K562 (cell line): Measurements from ENCODE around the gene TMEM147. TPM values are rescaled to one million over a fixed set of nuclear protein-coding genes. Genes with fewer than 3 reads are reported as not detected.

Experiments
- ATAC-seq: fragments of 200-7000 bp; cut with Tn5 transposase; 3 replicates; pipeline ENCODE4 v1.9.1; 2020; ENCODE audit warnings: moderate library complexity
- BruUV-seq: library from RNA; stranded (reverse); fragments of 400-500 nt; replicated peaks from 2 replicates; lab custom pipeline; 2021; lab: Mats Ljungman, UMichigan
- CTCF ChIA-PET: fragments of 300-600 bp; formaldehyde crosslinking; extraction: SDS; loops from one replicate; lab custom pipeline; 2021; ENCODE audit warnings: low intra/inter-chr PET ratio; lab: Yijun Ruan, JAX
- POLR2A ChIA-PET: fragments of 300-600, 350-650 bp; sonication (Branson Sonifier 250); formaldehyde crosslinking; extraction: SDS; loops from one replicate; lab custom pipeline; 2021; ENCODE audit warnings: antibody characterized with exemption, inconsistent platforms; lab: Yijun Ruan, JAX
- DNase-seq, 4 experiments: peaks; one replicate each; pipeline versions ENCODE4 v3.0.0 to v3.0.0-alpha.2; 2011 to 2018; ENCODE audit warnings: low spot score in 3 of 4, mixed read lengths in 3 of 4; ENCODE audit errors: extremely low read depth in 1 of 4
- FAIRE-seq: peaks from 2 replicates; lab custom pipeline; 2011; peaks lifted over from hg19 to GRCh38; lab: Jason Lieb, UNC
- H2AFZ ChIP-seq: 2 replicates; pipeline ENCODE4 v1.6.0; 2011; ENCODE audit warnings: low read depth, low read length, control low read depth, inconsistent platforms
- H3K27ac ChIP-seq: fragments of 200-600 bp; 3 replicates; pipeline ENCODE4 v1.8.0; 2011; ENCODE audit warnings: low read depth, mild to moderate bottlenecking, control low read depth, inconsistent platforms, low read length, moderate library complexity, mixed read lengths; ENCODE audit errors: extremely low read depth
- H3K27me3 ChIP-seq, 2 experiments: fragments of 300-600 bp in 1 of 2; 2 replicates in 1 of 2; 3 replicates in 1 of 2; pipeline versions ENCODE4 v1.6.0 to v1.8.0; 2011; ENCODE audit warnings: inconsistent platforms in 2 of 2, low read length in 2 of 2, mild to moderate bottlenecking in 1 of 2, mixed read lengths in 1 of 2, moderate library complexity in 1 of 2; ENCODE audit not compliant: control insufficient read depth in 2 of 2, insufficient read depth in 2 of 2
- H3K36me3 ChIP-seq: fragments of 300-600 bp; 3 replicates; pipeline ENCODE4 v1.8.0; 2011; ENCODE audit warnings: mild to moderate bottlenecking, low read length, inconsistent platforms; ENCODE audit not compliant: control insufficient read depth, insufficient read depth
- H3K4me1 ChIP-seq, 2 experiments: fragments of 200-600 bp in 1 of 2; replicated peaks in 1 of 2; 2 replicates in 1 of 2; 3 replicates in 1 of 2; pipeline versions ENCODE4 v1.5.1 to v1.8.0; 2011; ENCODE audit warnings: inconsistent platforms in 2 of 2, low read length in 2 of 2, mild to moderate bottlenecking in 1 of 2, mixed read lengths in 1 of 2, moderate library complexity in 1 of 2; ENCODE audit not compliant: control insufficient read depth in 2 of 2, insufficient read depth in 2 of 2
- H3K4me2 ChIP-seq: 2 replicates; pipeline ENCODE4 v1.6.1; 2011; ENCODE audit warnings: low read length, control low read depth, inconsistent platforms, mixed read lengths; ENCODE audit not compliant: insufficient read depth
- H3K4me3 ChIP-seq: fragments of 200-600 bp; sonication (generic), shearing (Covaris generic); 2 replicates; pipeline ENCODE4 v1.5.1; 2016; ENCODE audit warnings: control low read depth, inconsistent platforms
- H3K79me2 ChIP-seq: fragments of 200-600 bp; 3 replicates; pipeline ENCODE4 v1.8.0; 2011; ENCODE audit warnings: low read length, inconsistent platforms; ENCODE audit not compliant: control insufficient read depth, insufficient read depth
- H3K9ac ChIP-seq, 2 experiments: 2 replicates each; pipeline versions ENCODE4 v1.6.0 to v1.6.1; 2011; ENCODE audit warnings: low read depth in 2 of 2, low read length in 2 of 2, control low read depth in 1 of 2, inconsistent platforms in 1 of 2, mild to moderate bottlenecking in 1 of 2, mixed read lengths in 1 of 2; ENCODE audit not compliant: insufficient read depth in 1 of 2
- H3K9me1 ChIP-seq: one replicate; pipeline ENCODE4 v1.6.0; 2011; ENCODE audit warnings: inconsistent platforms, mild to moderate bottlenecking, low read length, moderate library complexity; ENCODE audit not compliant: control insufficient read depth, insufficient read depth
- H3K9me3 ChIP-seq: replicated peaks from 2 replicates; pipeline ENCODE4 v1.5.1; 2011; ENCODE audit warnings: low read depth, low read length, inconsistent platforms; ENCODE audit not compliant: control insufficient read depth, insufficient read depth
- H4K20me1 ChIP-seq: replicated peaks from 2 replicates; pipeline ENCODE4 v1.6.1; 2011; ENCODE audit warnings: low read length, inconsistent platforms, mixed read lengths; ENCODE audit not compliant: control insufficient read depth, insufficient read depth
- ADNP ChIP-seq: fragments of 200-800 bp; sonication (Bioruptor generic); IDR thresholded peaks from 2 replicates; pipeline ENCODE4 v1.6.1; 2016; ENCODE audit warnings: missing genetic modification characterization, missing compliant biosample characterization
- POLR2G ChIP-seq: fragments of 200-400 bp; formaldehyde crosslinking; IDR thresholded peaks from 2 replicates; pipeline ENCODE4 v1.6.1; 2017; ENCODE audit warnings: low read depth, mild to moderate bottlenecking, antibody characterized with exemption, low read length, moderate library complexity
- PTBP1 ChIP-seq: fragments of 200-400 bp; formaldehyde crosslinking; IDR thresholded peaks from 2 replicates; pipeline ENCODE4 v1.6.1; 2017; ENCODE audit warnings: low read depth, low read length
- WGBS: fragments of 100-300 bp; shearing (Covaris generic); methylation state at CpG from one replicate; pipeline ENCODE4 v1.1.6; 2016; ENCODE audit warnings: low coverage, mixed read lengths; ENCODE audit not compliant: insufficient coverage; ENCODE audit errors: missing lambda C conversion rate; 5-methylcytosine and 5-hydroxymethylcytosine counted together
- in situ Hi-C: fragments of 300-500 bp; cut with MboI; formaldehyde crosslinking; loops from 4 replicates; pipeline ENCODE4 v1.15.0; 2018; ENCODE audit warnings: inconsistent platforms, mixed read lengths
- intact Hi-C: fragments of 100-400 bp; cut with micrococcal nuclease; formaldehyde crosslinking; loops from 2 replicates; pipeline ENCODE4 v1.14.2; 2022
- polyA plus RNA-seq, 8 experiments: library from polyadenylated mRNA; depleted of rRNA in 4 of 8; stranded (reverse) in 5 of 8; unstranded in 3 of 8; fragments of >200 nt; fragmentation: Nextera tagmentation in 2 of 8; fragmentation: Illumina TruSeq in 1 of 8; extraction: Ambion mirVana in 2 of 8; extraction: Trizol in 1 of 8; gene quantifications; 2 replicates each; pipeline versions ENCODE4 v1.2.1 to v1.2.3, GENCODE V29; 2011 to 2014; ENCODE audit warnings: inconsistent platforms in 1 of 8, missing spikeins in 1 of 8
- total RNA-seq, 7 experiments: library from RNA; depleted of rRNA in 6 of 7; stranded (reverse); fragments of >200 nt in 6 of 7; fragmentation: Illumina TruSeq in 2 of 7; extraction: Trizol in 2 of 7; gene quantifications; 2 replicates each; pipeline versions ENCODE4 v1.2.1 to v1.2.3, GENCODE V29; 2011 to 2021; ENCODE audit warnings: low replicate concordance in 1 of 7

The TMEM147 gene
- total and polyA plus RNA-seq, 9 of the 15 experiments (the other 6 are each of a cell fraction or from before 2014, with no cell fraction given): 73.8 to 194 (median 142) TPM

GRCh38 chr19:35551091-35551810 lies 5.8 kb downstream of the TMEM147 start:
- CTCF ChIA-PET: interaction anchor here (3.6 kb wide), 1 partner anchor 166 kb away, joined by 25 read pairs; the partner anchor contains the start of gene KMT2B
- ATAC-seq (no peak), DNase-seq (no peak), FAIRE-seq (no peak)
- peak overlapping the region in 1 of 2 experiments; percentile 17; a peak in 1 of 4 replicates for H3K9ac ChIP-seq
- H3K9me1 ChIP-seq: peaks cover 6% of the 10 kb centered on the region
- intact Hi-C loops (no loop called here), in situ Hi-C loops (no loop called here)
- H2AFZ ChIP-seq: no peak overlapping the region
- no peak overlapping the region for H3K27ac ChIP-seq
- H3K4me2 ChIP-seq: no peak overlapping the region
- H3K36me3 ChIP-seq: peaks cover 32% of the 10 kb centered on the region; the same call in 2 of the 3 replicates
- H3K27me3 ChIP-seq: peaks cover 0 to 11% of the 10 kb centered on the region in 2 experiments; a peak in 3 of 5 replicates
- POLR2A ChIA-PET: interaction anchor here (1.2 kb wide), 1 partner anchor 8 kb away, joined by 3 read pairs; no protein-coding TSS in a partner anchor
- peaks cover 9% of the 10 kb centered on the region for H4K20me1 ChIP-seq
- no peak for TF ChIP-seq ADNP (tag)
- 0 out of 2 replicates have a peak, but pooled peaks have one; percentile 29 for TF ChIP-seq POLR2G
- TF ChIP-seq PTBP1: no peak
- WGBS: 78% methylated on average over 21 of the region's 21 CpGs
- H3K79me2 ChIP-seq: peaks cover 7% of the 10 kb centered on the region
- no peak overlapping the region for H3K4me3 ChIP-seq
- peaks cover 7 to 45% of the 10 kb centered on the region in 2 experiments; a peak in 3 of 5 replicates for H3K4me1 ChIP-seq
- H3K9me3 ChIP-seq: no peaks in the 10 kb centered on the region; the same call in 1 of the 2 replicates
- BruUV-seq: no TSS peak
